GM12874 (cell line): ENCODE results near the gene ZNF219.

Experiments
- TF ChIP-seq, protein P1 (sequence below): IDR thresholded peaks from 2 replicates; pipeline ENCODE4 v1.5.1; 2011; ENCODE audit warnings: low read depth, mild to moderate bottlenecking, control low read depth, low read length, moderate library complexity; ENCODE audit not compliant: insufficient read depth

Gene ZNF219

DNA sequence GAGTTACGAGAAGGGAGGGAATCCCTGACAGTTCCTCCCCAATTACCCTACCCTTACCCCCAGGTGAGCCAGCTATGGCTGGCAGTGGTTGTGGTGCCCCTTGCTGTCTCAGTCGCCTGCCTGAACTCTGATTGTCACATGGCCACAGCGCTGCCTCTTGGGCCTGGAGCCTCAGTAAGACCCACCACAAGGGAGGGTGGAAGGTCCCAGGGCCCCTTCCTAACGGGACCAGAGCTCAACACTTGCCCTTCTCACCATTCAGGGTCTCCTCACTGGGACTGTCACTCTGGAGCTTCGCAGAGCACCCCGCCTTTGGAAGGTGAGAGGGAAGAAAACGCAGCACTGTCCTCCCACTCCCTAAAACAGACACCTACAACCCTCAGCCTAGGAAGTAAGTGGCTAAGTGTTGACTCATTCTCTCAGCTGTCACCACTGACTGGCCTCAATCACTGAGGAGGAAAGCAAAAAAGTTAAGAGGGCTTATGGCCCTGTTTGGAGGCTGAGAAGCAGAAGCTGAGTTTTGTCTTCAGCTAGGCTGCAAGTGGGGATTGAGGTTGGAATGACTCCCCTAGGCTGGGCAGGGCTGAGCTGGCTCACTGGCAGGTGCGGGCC is 3.5 kb upstream of the ZNF219 start:
- TF ChIP-seq, protein P1, sequence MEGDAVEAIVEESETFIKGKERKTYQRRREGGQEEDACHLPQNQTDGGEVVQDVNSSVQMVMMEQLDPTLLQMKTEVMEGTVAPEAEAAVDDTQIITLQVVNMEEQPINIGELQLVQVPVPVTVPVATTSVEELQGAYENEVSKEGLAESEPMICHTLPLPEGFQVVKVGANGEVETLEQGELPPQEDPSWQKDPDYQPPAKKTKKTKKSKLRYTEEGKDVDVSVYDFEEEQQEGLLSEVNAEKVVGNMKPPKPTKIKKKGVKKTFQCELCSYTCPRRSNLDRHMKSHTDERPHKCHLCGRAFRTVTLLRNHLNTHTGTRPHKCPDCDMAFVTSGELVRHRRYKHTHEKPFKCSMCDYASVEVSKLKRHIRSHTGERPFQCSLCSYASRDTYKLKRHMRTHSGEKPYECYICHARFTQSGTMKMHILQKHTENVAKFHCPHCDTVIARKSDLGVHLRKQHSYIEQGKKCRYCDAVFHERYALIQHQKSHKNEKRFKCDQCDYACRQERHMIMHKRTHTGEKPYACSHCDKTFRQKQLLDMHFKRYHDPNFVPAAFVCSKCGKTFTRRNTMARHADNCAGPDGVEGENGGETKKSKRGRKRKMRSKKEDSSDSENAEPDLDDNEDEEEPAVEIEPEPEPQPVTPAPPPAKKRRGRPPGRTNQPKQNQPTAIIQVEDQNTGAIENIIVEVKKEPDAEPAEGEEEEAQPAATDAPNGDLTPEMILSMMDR = no peak

- TF ChIP-seq, protein P1 = no peak
These were observed 2.5 kb upstream of the ZNF219 start, which contains the start of gene TMEM253 for GRCh38 chr14:21100931-21101330. Gene TMEM253, plus strand, starts transcription at chr14:21101066. Its CDS starts 278 bp downstream, at chr14:21101344.

DNA sequence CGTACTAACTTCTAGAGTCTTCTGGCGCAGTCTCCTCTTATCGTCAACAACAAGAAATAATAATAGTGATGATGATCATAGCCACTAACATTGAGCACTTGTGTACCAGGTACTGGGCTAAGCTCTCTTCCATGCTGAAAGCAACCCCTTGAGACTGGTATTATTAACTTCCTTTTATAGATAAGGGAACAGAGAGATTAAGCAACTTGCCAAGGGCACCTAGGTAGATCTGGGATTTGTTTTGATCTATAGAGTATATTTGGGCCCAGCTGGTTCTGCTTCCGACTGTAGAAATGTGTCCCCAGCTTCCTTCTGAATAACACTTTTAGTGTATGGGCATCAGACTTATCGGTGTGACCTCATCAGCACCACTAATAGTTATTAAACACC is 1.1 kb upstream of the ZNF219 start:
- TF ChIP-seq, protein P1 = no peak

- TF ChIP-seq, protein P1 = no peak
These were observed 589 bp upstream of the ZNF219 start for GRCh38 chr14:21098892-21099595.

DNA sequence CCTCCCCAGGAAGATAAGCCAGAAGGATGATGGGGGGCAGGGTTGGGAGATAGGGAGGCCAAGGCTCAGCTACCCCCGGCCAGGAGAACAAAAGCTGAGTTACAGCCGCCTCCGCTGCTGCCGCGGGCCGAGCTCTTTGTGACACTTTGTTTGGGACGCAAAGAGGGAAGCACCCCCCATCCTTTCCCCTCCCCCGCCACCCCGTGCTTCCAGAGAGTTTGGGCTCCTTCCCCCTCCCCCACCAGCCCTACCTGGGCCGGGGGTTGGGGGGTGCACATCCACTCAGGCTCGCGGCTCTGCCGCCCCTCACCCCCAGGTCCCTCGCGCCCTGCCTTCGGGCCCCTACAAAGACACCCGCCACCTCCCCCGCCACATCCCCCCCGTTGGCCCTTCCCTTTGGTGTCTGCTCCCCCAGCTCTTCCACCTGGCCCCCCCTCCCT is 799 bp downstream of the ZNF219 start:
- TF ChIP-seq, protein P1 = no peak

DNA sequence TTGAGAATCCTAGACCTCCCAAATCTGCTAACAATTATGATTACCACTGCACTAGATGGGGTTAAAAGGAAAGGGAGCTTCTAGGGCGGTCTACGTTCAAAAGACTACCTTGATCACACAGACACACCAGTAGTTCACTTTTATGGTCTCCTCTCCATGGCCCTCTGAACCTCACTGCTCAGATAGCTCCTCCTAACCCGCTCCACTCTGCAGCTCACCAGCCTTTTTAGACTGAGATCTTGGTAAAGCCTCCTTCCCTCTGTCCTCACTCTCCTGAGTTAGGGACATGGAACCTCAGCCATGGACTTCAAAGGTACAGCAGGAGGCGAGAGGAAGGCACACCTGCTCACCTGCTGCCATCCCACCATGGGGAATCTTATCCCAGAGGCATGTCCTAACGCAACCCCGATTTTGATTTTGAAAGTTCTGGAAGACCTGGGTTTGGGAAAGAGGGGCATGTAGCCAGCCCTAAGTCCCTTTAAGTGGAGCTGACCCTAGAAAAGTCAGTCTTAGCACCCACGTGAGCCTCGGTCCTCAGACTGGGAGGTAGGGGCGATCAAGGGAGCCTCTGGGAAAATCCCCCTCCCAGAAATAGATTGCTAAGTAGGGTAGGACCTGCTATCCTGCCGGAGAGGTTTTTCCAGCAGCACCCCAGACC is 1.3 kb downstream of the ZNF219 start:
- TF ChIP-seq, protein P1 = no peak

DNA sequence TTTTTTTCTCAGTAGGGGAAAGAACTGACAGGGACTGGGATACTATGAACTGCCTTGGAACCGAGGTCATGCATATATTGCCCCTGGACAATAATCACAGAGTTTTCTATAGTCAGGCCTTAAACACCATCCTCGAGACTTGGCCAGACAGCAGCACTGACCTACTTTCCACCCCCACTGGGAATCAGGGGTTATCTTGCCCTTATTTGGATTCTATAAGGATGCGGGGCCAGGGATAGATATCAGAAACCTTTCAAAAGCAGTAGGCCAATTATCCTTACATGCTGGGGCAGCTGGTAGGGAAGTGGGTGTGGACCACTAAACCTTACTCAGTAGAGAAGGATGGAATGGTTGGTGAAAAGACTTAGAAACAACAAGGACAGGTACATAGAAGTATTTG is 2.0 kb downstream of the ZNF219 start:
- TF ChIP-seq, protein P1 = no peak
